GM19351 (cell line): ENCODE data around the gene FOXJ1.

Experiments used
- ATAC-seq: cut with Tn5 transposase; IDR thresholded peaks from one replicate; pipeline ENCODE4 v1.9.1; 2021; ENCODE audit warnings: mild to moderate bottlenecking, moderate library complexity; ENCODE audit not compliant: unreplicated experiment

Gene FOXJ1

GRCh38 chr17:76125391-76125675 lies 15.7 kb downstream of the FOXJ1 start:
- no peak for ATAC-seq

- ATAC-seq: no peak
Observed at GRCh38 chr17:76124582-76125390, 16.3 kb downstream of the FOXJ1 start.

DNA sequence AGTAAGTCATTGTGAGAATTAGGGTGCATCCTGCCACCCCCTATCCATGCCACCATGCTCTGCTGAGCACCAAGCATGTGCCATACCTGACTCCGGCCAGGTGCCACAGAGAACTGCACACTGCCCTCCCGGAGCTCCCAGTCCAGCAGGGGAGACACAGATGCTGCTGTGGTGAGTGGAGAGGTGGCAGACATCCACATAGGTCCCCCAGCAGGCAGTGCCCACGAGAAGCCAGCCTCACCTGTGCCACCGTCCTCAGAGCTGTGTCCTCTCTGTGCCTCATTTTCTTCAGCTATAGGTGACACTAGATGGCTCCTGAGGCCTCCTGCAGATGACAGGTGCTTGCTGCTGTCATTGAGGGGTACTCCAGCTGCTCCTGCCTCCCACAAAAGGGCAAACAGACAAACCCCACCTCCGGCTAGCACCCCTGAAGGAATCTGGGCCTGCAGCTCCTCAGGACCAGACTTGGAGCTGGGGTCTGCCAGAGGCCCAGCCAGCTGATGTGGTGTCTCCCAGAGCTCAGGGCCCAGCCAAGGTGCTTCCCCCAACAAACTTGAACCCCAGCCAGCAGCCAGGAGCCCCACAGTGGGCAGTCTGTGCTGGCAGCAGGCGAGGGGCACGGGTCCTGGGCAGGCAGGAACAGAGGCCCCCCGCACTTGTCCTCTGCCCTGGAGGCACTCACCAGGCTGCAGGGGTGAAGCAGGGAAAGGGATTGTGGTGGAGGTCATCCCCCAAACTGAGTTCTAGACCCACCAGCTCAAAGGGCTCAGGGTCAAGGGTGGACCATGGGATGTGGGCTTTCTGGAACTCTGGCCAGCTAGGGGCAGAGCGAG lies 17.1 kb downstream of the FOXJ1 start:
- ATAC-seq: no peak

GRCh38 chr17:76123191-76123499 lies 17.9 kb downstream of the FOXJ1 start:
- ATAC-seq: no peak

- no peak for ATAC-seq
Observed at GRCh38 chr17:76122431-76123190, 18.4 kb downstream of the FOXJ1 start.

DNA sequence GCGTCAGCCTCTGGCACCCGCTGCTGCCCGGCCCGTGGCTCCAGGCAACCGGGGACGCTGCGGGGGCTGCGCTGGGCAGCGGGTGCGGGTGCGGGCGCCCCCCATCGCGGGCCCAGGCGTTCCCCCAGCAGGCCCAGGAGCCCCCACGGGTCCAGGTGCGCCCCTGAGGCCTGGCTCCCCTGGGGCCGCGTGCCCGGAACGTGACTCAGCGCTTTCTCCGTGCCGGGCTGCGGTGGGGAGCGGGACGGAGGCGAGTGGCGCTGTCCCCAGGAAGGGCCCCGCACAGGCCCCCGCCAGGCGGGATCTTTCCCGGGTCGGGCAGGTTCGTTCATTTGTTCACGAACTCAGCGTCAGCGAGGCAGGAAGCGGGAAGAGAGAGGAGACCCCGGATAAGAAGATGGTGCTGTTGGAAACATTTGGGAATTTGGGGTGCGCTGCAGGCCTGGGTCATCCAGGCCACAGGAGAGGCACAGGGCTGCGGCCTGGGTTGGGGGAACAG lies 19.1 kb downstream of the FOXJ1 start:
- ATAC-seq: no peak

- ATAC-seq: no peak
Observed at GRCh38 chr17:76120658-76121008, 20.4 kb downstream of the FOXJ1 start.

DNA sequence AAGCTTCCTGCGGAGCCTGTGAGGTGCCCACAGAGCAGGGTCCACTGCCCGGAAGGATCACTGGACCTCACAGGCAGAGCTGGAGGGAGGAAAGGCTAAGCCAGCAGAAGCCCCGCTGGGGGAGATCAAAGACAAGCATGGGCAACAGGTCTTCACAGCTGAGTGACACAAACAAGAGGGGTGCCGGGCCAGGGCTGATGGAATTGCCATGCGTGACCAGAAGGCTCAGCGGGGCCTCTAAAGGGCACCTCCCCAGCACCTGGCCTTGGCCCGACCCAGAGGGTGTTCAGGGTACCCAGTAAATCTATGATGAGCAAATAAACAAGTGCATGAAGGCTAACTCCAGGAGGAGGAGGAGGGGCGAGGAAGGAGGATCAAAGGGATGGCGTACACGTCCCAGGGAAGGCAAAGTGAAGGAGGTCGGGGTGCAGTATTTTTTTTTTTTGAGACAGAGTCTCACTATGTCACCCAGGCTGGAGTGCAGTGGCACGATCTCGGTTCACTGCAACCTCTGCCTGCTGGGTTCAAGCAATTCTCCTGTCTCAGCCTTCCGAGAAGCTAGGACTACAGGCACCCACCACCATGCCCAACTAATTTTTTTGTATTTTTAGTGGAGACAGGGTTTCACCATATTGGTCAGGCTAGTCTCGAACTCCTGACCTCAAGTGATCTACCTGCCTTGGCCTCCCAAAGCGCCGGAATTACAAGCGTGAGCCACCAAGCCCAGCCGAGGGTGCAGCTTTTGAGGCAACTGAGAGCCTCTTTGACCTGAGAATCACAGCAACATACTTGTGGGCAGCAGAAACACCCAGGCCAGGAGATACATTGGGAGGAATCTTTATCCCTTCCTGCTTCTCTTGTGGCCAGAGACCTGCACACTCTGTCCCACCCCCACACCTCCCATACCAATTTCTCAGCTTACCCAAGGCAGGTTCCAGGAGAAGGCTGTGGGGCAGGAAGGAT lies 21.4 kb downstream of the FOXJ1 start:
- ATAC-seq: no peak

DNA sequence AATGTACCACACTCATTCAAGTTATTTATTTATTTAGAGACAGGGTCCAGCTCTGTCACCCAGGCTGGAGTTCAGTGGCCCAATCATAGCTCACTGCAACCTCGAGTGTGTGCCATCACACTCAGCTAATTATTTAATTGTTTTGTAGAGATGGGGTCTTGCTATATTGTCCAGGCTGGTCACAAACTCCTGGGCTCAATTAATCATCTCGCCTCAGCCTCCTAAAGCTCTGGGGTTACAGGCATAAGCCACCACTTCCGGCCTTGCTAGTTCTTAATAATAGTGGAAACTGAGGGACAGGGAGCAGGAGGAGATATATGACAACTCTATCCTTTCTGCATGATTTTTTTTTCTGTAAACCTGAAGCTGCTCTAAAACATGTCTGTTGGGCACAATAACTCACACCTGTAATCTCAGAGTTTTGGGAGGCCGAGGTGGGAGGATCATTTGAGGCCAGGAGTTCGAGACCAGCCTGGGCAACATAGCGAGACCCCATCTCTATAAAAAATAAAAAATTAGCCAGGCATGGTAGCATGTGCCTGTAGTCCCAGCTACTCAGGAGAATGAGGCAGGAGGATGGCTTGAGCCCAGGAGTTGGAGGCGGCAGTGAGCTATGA lies 25.8 kb downstream of the FOXJ1 start:
- ATAC-seq: no peak

DNA sequence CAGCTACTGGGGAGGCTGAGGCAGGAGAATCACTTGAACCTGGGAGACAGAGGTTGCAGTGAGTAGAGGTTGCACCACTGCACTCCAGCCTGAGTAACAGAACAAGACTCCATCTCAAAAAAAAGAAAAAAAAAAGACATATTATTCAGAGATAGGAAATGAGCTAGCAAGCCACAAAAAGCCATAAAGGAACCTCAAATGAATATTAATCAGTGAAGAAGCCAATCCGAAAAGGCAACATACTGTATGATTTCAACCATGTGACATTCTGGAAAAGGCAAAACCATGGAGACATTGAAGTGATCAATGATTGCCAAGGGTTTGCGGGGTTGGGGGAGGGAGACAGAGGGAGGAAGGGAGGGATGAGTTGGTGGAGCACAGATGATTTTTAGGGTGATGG lies 29.1 kb downstream of the FOXJ1 start:
- no peak for ATAC-seq

- ATAC-seq: no peak
Observed at GRCh38 chr17:76107509-76107908, 33.5 kb downstream of the FOXJ1 start.

GRCh38 chr17:76106703-76107102 lies 34.3 kb downstream of the FOXJ1 start:
- no peak for ATAC-seq

DNA sequence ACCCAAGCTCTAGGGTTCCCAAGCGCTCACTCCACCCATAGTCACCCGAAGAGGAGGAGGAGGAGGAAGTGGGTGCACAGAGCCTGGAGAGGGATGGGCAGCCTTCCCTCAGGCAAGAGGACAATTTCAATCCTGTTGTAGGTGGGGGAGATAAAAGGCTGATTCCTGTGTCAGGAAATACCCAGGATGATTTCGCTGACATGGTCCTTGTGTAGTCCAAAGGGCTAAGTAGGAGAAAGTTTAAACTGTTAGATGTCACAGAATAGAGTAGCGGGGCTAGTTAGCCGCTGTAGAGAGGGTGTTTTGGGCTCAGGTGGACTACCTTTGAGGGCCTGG lies 36.2 kb downstream of the FOXJ1 start:
- ATAC-seq: no peak

GRCh38 chr17:76104140-76104895 lies 36.7 kb downstream of the FOXJ1 start:
- no peak for ATAC-seq

DNA sequence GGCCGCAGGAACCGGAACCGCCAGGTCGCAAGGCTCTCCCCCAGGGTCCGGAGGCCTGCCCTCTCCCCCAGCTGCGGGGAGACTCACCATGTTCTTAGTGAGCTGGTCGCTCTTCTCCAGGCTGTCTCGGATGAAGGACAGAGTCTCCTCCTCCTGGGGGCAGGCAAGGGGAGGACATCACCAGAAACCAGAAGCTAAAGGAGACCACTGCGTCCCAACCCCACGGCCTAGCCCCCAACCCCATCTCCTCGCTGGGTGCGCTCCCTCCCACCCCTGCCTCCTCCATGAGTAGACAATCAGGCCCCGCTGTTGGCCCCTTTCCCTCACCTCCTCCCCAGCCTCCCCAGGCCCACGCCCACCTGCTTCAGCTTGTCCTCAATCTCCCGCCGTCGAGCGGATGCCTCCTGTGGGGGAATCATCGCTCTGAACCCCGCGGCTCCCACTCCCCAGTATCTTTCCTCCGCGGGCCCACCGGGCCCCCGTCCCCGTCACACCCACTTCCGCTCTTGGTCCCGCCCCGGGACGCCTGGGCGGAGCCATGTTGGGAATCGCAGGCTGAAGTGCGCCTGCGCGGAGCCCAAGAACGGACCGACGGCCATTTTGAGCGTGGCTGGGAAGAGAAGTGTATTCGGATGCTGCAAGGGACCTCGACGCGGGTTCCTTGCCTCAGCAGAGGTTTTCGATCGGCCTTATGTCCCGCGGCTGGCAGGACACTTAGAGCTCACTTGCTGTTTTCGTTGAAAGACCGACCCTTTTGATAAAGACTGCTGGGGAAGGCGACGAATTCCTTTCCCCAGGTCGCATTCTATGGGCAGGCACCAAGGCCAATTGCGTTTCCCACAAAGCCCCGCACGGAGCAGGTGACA lies 37.5 kb downstream of the FOXJ1 start, which contains the start of gene EXOC7:
TSS of gene EXOC7 (minus strand) at position 514 of the 866 bp plus-strand sequence. CDS start at position 419, 95 bp downstream.
- no peak for ATAC-seq

DNA sequence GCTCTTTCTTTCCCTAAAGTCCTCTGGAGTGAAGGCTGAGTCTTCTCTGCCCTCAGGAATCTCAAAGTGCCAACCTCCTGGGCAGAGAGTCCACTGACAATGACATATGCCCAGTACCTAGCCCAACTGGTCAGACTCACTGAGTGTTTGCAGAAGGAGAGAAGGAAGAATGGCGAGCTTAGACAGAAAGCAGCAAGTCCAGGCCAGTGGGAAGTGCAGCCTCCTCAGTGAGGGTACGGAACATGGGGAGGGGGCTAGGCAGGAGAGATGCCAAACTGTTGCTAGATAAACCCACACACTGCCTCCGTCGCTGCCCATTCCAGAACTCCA lies 38.1 kb downstream of the FOXJ1 start:
- no peak for ATAC-seq

GRCh38 chr17:76097716-76098295 lies 43.2 kb downstream of the FOXJ1 start:
- no peak for ATAC-seq

DNA sequence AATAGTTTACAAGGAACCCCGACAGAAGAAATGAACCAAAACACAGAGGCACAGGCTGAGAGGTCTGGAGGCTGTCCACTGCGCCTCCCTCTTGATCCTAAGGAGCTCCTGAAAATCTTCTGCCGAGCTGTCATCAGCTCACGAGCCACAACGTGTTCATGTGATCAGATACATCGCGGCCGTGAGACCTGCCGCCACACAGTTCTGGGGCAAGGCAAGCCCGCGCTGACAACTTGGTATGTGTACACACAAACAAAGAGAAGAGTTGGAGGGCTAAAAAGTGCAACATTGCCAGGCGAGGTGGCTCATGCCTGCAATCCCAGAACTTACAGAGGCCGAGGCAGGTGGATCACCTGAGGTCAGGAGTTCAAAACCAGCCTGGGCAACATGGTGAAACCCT lies 45.1 kb downstream of the FOXJ1 start:
- no peak for ATAC-seq
